Vagina (tissue), 2 donors: Measurements from ENCODE around the gene GTPBP6. TPM values are rescaled to one million over a fixed set of nuclear protein-coding genes. Genes with fewer than 3 reads are reported as not detected.

Experiments used
- DNase-seq, 2 donors: peaks; one replicate each; pipeline ENCODE4 v3.0.0-alpha.2; 2017; ENCODE audit errors: extremely low spot score in 2 of 2
- H3K27ac ChIP-seq: fragments of 200-600 bp; sonication (generic); one replicate; pipeline ENCODE4 v1.5.1; 2019
- H3K27me3 ChIP-seq: fragments of 200-600 bp; sonication (generic); one replicate; pipeline ENCODE4 v1.5.1; 2019
- H3K36me3 ChIP-seq, 2 donors: fragments of 200-600 bp; sonication (generic); one replicate each; pipeline ENCODE4 v1.5.1; 2017 to 2019
- H3K4me1 ChIP-seq: fragments of 200-600 bp; sonication (generic); one replicate; pipeline ENCODE4 v1.5.1; 2019
- H3K4me3 ChIP-seq, 2 donors: fragments of 200-600 bp; sonication (generic); 1 replicate in 1 of 2; 2 replicates in 1 of 2; pipeline ENCODE4 v1.5.1; 2016 to 2019
- H3K9me3 ChIP-seq: fragments of 200-600 bp; sonication (generic); one replicate; pipeline ENCODE4 v1.5.1; 2019
- POLR2A ChIP-seq, 2 donors: fragments of 450-650 bp; IDR thresholded peaks; one replicate each; pipeline ENCODE4 v1.6.1; 2017; ENCODE audit warnings: antibody characterized with exemption in 2 of 2, mild to moderate bottlenecking in 2 of 2, moderate library complexity in 2 of 2
- POLR2AphosphoS5 ChIP-seq, 2 donors: sonication (generic); formaldehyde crosslinking; IDR thresholded peaks; one replicate each; pipeline ENCODE4 v1.9.0; 2017; ENCODE audit warnings: antibody characterized with exemption in 2 of 2, mild to moderate bottlenecking in 2 of 2, low read depth in 1 of 2; ENCODE audit not compliant: insufficient read depth in 1 of 2
- intact Hi-C: fragments of 100-400 bp; cut with DNase I; formaldehyde crosslinking; loops from one replicate; pipeline ENCODE4 v1.15.1; 2023
- total RNA-seq: library from RNA; depleted of rRNA; stranded (reverse); fragments of >200 nt; gene quantifications from one replicate; pipeline ENCODE4 v1.2.3, GENCODE V29; 2016
- TF ChIP-seq, protein P1 (sequence below), 3 experiments: fragments of 450-650 bp in 2 of 3; fragments of 200-600 bp in 1 of 3; sonication (generic) in 1 of 3; IDR thresholded peaks; one replicate each; pipeline ENCODE4 v1.5.1; 2017 to 2019; ENCODE audit warnings: antibody characterized with exemption in 3 of 3, mild to moderate bottlenecking in 2 of 3, moderate library complexity in 2 of 3

Gene GTPBP6
- total RNA-seq, 1 donor from 2014 or later: 30.9 TPM

DNA sequence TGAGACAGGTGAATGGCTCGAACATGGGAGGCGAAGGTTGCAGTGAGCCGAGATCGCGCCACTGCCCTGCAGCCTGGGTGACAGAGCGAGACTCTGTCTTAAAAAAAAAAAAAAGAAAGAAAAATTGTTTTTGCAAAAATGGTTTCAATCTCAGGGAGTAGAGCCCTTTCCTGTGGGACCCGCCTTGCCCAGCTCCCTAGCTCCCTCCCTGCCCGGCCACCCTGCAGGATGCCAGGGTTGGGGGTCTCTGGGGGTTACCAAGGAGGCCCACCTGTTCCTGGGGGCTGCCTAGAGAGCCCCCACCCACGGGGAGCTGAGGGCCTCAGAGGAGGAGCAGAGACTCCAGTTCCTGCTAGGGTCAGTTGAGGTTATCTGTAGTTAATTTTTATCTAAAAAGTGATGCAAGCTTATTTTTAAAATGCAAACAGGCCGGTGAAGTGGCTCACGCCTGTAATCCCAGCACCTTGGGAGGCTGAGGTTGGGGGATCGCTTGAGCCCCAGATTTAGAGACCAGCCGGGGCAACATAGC is 56.2 kb downstream of the GTPBP6 start:
- no peak overlapping the region for H3K4me3 ChIP-seq
- DNase-seq: no peak
- TF ChIP-seq POLR2AphosphoS5 (IDR thresholded peaks at IDR 0.05; ENCODE audit: insufficient read depth in 1 of 2, low read depth in 1 of 2): no peak
- no peak for TF ChIP-seq POLR2A (IDR thresholded peaks at IDR 0.05)
- intact Hi-C loops: no loop called here
- no peaks in the 10 kb centered on the region for H3K27me3 ChIP-seq
- H3K27ac ChIP-seq: no peak overlapping the region
- H3K36me3 ChIP-seq: no peaks in the 10 kb centered on the region
- no peaks in the 10 kb centered on the region for H3K4me1 ChIP-seq
- no peaks in the 10 kb centered on the region for H3K9me3 ChIP-seq

GRCh38 chrX:261919-262352 is 56.7 kb downstream of the GTPBP6 start:
- intact Hi-C loops: no loop called here

GRCh38 chrX:261167-261918 is 57.3 kb downstream of the GTPBP6 start:
- Histone ChIP-seq H3K4me1 (no peaks in the 10 kb centered on the region), H3K27ac (no peak overlapping the region), H3K27me3 (no peaks in the 10 kb centered on the region), H3K4me3 (no peak overlapping the region), H3K36me3 (no peaks in the 10 kb centered on the region), H3K9me3 (no peaks in the 10 kb centered on the region)
- TF ChIP-seq POLR2A (IDR thresholded peaks at IDR 0.05) (no peak), POLR2AphosphoS5 (IDR thresholded peaks at IDR 0.05; ENCODE audit: insufficient read depth in 1 of 2, low read depth in 1 of 2) (no peak)
- TF ChIP-seq, protein P1, sequence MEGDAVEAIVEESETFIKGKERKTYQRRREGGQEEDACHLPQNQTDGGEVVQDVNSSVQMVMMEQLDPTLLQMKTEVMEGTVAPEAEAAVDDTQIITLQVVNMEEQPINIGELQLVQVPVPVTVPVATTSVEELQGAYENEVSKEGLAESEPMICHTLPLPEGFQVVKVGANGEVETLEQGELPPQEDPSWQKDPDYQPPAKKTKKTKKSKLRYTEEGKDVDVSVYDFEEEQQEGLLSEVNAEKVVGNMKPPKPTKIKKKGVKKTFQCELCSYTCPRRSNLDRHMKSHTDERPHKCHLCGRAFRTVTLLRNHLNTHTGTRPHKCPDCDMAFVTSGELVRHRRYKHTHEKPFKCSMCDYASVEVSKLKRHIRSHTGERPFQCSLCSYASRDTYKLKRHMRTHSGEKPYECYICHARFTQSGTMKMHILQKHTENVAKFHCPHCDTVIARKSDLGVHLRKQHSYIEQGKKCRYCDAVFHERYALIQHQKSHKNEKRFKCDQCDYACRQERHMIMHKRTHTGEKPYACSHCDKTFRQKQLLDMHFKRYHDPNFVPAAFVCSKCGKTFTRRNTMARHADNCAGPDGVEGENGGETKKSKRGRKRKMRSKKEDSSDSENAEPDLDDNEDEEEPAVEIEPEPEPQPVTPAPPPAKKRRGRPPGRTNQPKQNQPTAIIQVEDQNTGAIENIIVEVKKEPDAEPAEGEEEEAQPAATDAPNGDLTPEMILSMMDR (IDR thresholded peaks at IDR 0.05): no peak
- intact Hi-C loops: no loop called here
- no peak for DNase-seq

More at GRCh38 chrX:261919-262352, 56.7 kb downstream of the GTPBP6 start:
- Histone ChIP-seq H3K4me1 (no peaks in the 10 kb centered on the region), H3K36me3 (no peaks in the 10 kb centered on the region), H3K9me3 (no peaks in the 10 kb centered on the region), H3K27ac (no peak overlapping the region), H3K27me3 (no peaks in the 10 kb centered on the region), H3K4me3 (no peak overlapping the region)
- DNase-seq: no peak
- TF ChIP-seq POLR2AphosphoS5 (IDR thresholded peaks at IDR 0.05; ENCODE audit: insufficient read depth in 1 of 2, low read depth in 1 of 2) (no peak), POLR2A (IDR thresholded peaks at IDR 0.05) (no peak)
- TF ChIP-seq, protein P1 (IDR thresholded peaks at IDR 0.05): no peak

DNA sequence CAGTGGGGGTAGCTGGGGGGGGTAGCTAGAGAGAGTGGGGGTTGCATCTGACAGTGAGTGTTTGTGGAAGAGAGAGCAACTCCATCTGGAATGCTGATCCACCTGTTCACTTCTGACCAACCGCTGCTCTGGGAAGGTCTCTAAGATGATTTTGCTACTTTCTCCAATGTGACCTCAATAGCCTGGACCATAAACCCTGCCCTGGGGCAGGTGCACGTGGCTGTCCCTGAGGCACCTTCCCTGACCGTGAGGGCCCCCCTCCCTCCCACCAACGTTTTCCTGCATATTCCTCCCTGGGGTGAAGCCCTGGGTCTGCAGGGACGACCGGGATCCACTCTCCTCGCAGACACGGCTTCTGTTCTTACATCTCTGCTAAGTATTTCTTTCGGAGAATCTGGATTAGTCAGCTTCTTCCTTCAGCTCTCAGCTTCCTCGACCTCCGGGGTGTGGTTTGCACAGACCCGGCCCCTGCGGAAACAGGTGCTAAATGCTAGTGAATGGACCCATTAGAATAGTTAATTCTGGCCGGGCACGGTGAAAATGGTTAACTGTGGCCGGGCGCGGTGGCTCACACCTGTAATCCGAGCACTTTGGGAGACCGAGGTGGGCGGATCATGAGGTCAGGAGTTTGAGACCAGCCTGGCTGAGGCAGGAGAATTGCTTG is 58.8 kb downstream of the GTPBP6 start:
- H3K4me1 ChIP-seq: no peaks in the 10 kb centered on the region
- intact Hi-C loops: no loop called here
- H3K9me3 ChIP-seq: no peaks in the 10 kb centered on the region
- TF ChIP-seq POLR2AphosphoS5 (IDR thresholded peaks at IDR 0.05; ENCODE audit: insufficient read depth in 1 of 2, low read depth in 1 of 2) (no peak), POLR2A (IDR thresholded peaks at IDR 0.05) (no peak)
- TF ChIP-seq, protein P1 (IDR thresholded peaks at IDR 0.05): no peak
- no peak overlapping the region for H3K27ac ChIP-seq
- DNase-seq: no peak
- no peak overlapping the region for H3K4me3 ChIP-seq
- H3K27me3 ChIP-seq: no peaks in the 10 kb centered on the region
- H3K36me3 ChIP-seq: no peaks in the 10 kb centered on the region

DNA sequence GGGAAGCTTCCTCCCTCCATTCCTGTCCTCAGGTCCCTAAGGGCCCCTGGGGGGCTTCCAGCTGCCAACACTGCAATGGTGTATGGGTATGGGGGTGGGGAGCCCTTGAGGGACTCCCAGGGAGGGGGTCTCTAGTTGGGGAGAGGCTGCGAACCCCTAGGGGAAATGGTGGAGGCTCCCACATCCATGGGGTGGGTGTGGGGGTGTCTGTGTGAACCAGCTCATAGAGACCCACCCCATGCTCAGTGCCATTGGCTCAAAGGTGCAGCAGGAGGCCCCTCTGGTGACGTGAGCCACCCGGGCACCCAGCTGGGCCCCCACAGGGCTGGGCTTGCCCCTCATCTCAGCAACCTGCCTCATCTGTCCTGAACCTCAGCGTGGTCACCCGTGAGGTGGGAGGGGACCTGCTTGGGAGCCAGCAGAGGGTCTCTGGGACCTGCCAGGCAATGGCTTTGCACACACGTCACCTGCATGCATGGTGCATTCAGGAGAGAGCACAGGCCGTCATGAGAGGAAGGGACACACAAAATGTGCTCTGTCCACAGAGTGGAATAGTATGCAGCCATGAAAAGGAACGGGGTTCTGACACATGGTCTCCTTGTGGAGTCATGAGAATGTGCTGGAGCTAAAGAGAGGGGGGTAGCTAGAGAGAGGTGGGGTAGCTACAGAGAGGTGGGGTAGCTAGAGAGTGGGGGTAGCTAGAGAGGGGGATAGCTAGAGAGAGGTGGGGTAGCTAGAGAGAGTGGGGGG is 60.1 kb downstream of the GTPBP6 start:
- no peaks in the 10 kb centered on the region for H3K36me3 ChIP-seq
- H3K27ac ChIP-seq: no peak overlapping the region
- no peak for DNase-seq
- H3K4me1 ChIP-seq: no peaks in the 10 kb centered on the region
- no peaks in the 10 kb centered on the region for H3K27me3 ChIP-seq
- H3K4me3 ChIP-seq: no peak overlapping the region
- TF ChIP-seq, protein P1 (IDR thresholded peaks at IDR 0.05): no peak
- TF ChIP-seq POLR2AphosphoS5 (IDR thresholded peaks at IDR 0.05; ENCODE audit: insufficient read depth in 1 of 2, low read depth in 1 of 2) (no peak), POLR2A (IDR thresholded peaks at IDR 0.05) (no peak)
- intact Hi-C loops: no loop called here
- no peaks in the 10 kb centered on the region for H3K9me3 ChIP-seq
